ENCODE data around the gene SOX6.

SOX6 gene

DNA sequence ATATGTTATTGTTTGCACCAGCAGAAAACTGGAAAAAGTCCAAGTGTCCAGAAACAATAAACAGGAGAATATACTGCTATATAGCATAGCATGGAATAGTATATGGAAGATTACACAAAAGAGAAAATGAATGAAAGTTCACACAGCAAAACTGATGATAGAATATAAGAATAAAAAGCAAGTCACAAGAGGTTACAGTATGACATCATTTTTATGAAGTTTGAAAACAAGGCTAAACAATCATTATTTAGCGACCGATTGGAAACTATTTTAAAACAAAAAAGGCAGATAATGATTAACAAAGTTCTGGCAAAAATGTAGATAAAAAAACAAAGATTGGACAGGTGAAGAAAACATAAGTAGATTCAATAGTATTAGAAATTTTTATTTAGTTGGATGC is 47.1 kb downstream of the SOX6 start:
- Histone ChIP-seq H3K4me3 (ENCODE audit: low read depth, low read length) (no peak overlapping the region), H3K27ac (no peak overlapping the region), H3K9me3 (ENCODE audit: control insufficient read depth, low read length) (no peaks in the 10 kb centered on the region), H2AFZ (no peak overlapping the region), H3K36me3 (ENCODE audit: control insufficient read depth, insufficient read depth, low read length) (no peaks in the 10 kb centered on the region), H3K79me2 (no peaks in the 10 kb centered on the region), H3K4me1 (no peaks in the 10 kb centered on the region), H3K9ac (no peak overlapping the region), H3K4me2 (ENCODE audit: low read length) (no peak overlapping the region), H3K27me3 (ENCODE audit: control insufficient read depth, insufficient read depth, low read length) (no peaks in the 10 kb centered on the region)
- TF ChIP-seq, protein P1, sequence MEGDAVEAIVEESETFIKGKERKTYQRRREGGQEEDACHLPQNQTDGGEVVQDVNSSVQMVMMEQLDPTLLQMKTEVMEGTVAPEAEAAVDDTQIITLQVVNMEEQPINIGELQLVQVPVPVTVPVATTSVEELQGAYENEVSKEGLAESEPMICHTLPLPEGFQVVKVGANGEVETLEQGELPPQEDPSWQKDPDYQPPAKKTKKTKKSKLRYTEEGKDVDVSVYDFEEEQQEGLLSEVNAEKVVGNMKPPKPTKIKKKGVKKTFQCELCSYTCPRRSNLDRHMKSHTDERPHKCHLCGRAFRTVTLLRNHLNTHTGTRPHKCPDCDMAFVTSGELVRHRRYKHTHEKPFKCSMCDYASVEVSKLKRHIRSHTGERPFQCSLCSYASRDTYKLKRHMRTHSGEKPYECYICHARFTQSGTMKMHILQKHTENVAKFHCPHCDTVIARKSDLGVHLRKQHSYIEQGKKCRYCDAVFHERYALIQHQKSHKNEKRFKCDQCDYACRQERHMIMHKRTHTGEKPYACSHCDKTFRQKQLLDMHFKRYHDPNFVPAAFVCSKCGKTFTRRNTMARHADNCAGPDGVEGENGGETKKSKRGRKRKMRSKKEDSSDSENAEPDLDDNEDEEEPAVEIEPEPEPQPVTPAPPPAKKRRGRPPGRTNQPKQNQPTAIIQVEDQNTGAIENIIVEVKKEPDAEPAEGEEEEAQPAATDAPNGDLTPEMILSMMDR (IDR thresholded peaks at IDR 0.05), result no peak

DNA sequence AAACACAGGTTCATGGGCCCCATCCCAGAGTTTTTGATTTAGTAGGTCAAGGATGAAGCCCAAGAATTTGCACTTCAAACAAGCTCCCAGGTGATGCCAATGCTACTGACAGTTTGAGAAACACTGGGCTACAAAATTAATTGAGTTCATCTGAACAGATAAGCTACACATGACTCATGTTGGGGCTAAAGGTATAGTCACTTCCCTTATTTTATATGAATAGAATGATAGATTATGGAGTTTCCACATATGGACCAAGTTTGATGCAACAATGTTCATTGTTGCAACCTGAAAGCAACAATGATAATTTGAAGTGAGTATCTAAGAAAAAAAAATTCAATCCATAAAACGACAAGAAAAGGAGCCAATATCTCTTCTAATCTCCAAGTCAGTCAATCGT is 54.9 kb downstream of the SOX6 start:
- H3K4me1 ChIP-seq, result no peaks in the 10 kb centered on the region
- no peak overlapping the region for H3K4me2 ChIP-seq (ENCODE audit: low read length)
- no peak overlapping the region for H3K27ac ChIP-seq
- H3K4me3 ChIP-seq (ENCODE audit: low read depth, low read length), result no peak overlapping the region
- no peaks in the 10 kb centered on the region for H3K79me2 ChIP-seq
- H3K9ac ChIP-seq, result no peak overlapping the region
- no peak overlapping the region for H2AFZ ChIP-seq
- TF ChIP-seq, protein P1 (IDR thresholded peaks at IDR 0.05), result no peak
- no peaks in the 10 kb centered on the region for H3K27me3 ChIP-seq (ENCODE audit: control insufficient read depth, insufficient read depth, low read length)
- H3K36me3 ChIP-seq (ENCODE audit: control insufficient read depth, insufficient read depth, low read length), result no peaks in the 10 kb centered on the region
- no peaks in the 10 kb centered on the region for H3K9me3 ChIP-seq (ENCODE audit: control insufficient read depth, low read length)

DNA sequence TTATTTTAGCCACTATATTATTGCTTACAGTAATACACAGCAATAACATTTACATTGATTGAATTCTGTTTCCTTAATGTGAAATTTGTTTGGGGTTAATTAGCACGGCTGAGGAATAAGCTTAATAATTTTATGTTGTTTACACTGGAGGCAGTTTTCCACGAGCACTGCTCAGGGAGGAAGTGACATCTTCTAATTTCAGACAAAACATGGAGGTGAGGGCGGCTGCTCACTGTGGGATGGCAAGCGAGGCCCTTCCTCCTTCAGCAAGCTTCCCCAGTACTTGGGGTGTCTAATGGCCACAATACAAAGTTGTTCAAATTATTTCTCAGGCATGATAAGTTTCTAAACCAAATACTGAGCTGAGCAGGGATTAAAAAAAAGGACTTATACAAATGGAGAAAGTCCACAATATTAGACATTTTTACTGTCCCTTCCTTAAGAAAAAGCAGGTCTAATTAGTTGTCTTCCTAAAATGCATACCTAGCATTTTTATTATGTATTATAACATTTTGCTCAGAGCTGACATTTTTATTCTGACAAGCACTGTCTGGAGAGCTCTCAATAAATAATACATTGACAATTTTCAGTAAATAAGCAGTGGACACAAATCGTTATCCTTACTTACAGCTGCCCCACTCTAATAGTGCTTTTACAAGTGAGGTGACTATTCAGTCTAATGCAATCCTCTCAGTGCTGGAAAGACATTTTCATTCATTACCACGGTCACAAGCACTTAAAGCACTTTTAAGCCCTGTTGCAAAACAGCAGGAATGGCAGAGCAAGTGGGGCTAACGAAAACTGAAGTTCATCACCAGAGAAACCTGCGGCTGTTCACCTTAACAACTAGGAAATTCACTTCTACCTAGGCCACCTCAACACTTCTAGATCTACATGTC is 56.2 kb downstream of the SOX6 start:
- Histone ChIP-seq H3K27me3 (ENCODE audit: control insufficient read depth, insufficient read depth, low read length) (no peaks in the 10 kb centered on the region), H3K27ac (no peak overlapping the region), H3K4me3 (ENCODE audit: low read depth, low read length) (no peak overlapping the region), H3K9me3 (ENCODE audit: control insufficient read depth, low read length) (no peaks in the 10 kb centered on the region), H3K4me1 (no peaks in the 10 kb centered on the region), H3K9ac (no peak overlapping the region), H3K4me2 (ENCODE audit: low read length) (no peak overlapping the region), H2AFZ (no peak overlapping the region), H3K79me2 (no peaks in the 10 kb centered on the region), H3K36me3 (ENCODE audit: control insufficient read depth, insufficient read depth, low read length) (no peaks in the 10 kb centered on the region)
- TF ChIP-seq, protein P1 (IDR thresholded peaks at IDR 0.05), result no peak

DNA sequence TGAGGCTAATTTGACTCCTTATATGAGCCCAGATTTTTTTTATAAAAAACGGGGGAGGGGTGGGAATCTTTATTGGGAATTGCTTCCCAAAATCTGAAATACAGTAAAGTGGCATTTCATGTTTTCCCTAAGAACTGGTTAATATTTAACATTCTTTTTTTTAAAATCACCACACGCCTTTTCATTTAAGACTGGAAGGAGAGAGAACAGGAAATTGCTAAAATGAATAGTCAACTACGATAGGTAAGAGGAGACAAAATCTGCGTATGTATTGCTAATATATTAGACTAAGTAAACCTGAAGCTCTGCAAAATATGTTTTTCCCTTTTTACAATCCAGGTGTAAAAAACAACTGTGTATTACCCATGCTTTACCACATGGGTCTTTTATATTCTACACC is 57.0 kb downstream of the SOX6 start:
- H3K27ac ChIP-seq, result no peak overlapping the region
- no peak overlapping the region for H3K4me3 ChIP-seq (ENCODE audit: low read depth, low read length)
- no peaks in the 10 kb centered on the region for H3K9me3 ChIP-seq (ENCODE audit: control insufficient read depth, low read length)
- H3K9ac ChIP-seq, result no peak overlapping the region
- H3K4me2 ChIP-seq (ENCODE audit: low read length), result no peak overlapping the region
- TF ChIP-seq, protein P1 (IDR thresholded peaks at IDR 0.05), result no peak
- no peaks in the 10 kb centered on the region for H3K4me1 ChIP-seq
- H3K36me3 ChIP-seq (ENCODE audit: control insufficient read depth, insufficient read depth, low read length), result no peaks in the 10 kb centered on the region
- H2AFZ ChIP-seq, result no peak overlapping the region
- no peaks in the 10 kb centered on the region for H3K79me2 ChIP-seq
- no peaks in the 10 kb centered on the region for H3K27me3 ChIP-seq (ENCODE audit: control insufficient read depth, insufficient read depth, low read length)

DNA sequence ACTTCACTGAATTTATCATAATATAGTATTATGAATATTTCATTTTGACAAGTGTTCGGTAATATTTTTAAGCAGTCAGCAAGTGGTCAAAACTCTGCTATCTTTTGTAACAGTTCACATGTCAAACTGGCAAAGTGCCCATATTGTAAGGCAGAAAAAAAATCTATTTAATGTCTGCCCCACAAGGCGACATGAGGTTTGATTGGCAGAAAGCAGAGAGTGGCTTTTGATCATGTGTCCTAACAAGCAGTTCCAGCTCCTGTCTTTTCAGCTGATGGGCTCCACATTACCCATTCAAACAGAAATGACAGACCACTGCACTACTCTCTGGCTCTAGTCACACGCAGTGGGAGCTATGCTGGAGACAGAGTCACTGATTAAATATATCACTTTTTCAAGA is 59.0 kb downstream of the SOX6 start:
- Histone ChIP-seq H3K9ac (no peak overlapping the region), H3K36me3 (ENCODE audit: control insufficient read depth, insufficient read depth, low read length) (no peaks in the 10 kb centered on the region), H2AFZ (no peak overlapping the region), H3K27me3 (ENCODE audit: control insufficient read depth, insufficient read depth, low read length) (no peaks in the 10 kb centered on the region), H3K4me1 (no peaks in the 10 kb centered on the region), H3K4me2 (ENCODE audit: low read length) (no peak overlapping the region), H3K79me2 (no peaks in the 10 kb centered on the region), H3K4me3 (ENCODE audit: low read depth, low read length) (no peak overlapping the region), H3K9me3 (ENCODE audit: control insufficient read depth, low read length) (no peaks in the 10 kb centered on the region), H3K27ac (no peak overlapping the region)
- TF ChIP-seq, protein P1 (IDR thresholded peaks at IDR 0.05), result no peak

All from parathyroid adenoma (tissue), 2 donors.